ENCODE results near the gene PSME1. TPM values are rescaled to one million over a fixed set of nuclear protein-coding genes. Genes with fewer than 3 reads are reported as not detected.

PSME1 gene
- total and polyA plus RNA-seq, 2 of the 13 experiments (the other 11 are each of a cell fraction or from before 2014, with no cell fraction given), result 159 to 608 TPM

GRCh38 chr14:24160850-24161804 is 25.1 kb downstream of the PSME1 start, which contains the start of gene IRF9 (continued):
- TF ChIP-seq ZBTB25 (CRISPR knock-in tag; IDR thresholded peaks at IDR 0.05) (peak; percentile 99), RARG (CRISPR knock-in tag; IDR thresholded peaks at IDR 0.05; ENCODE audit: low read depth) (no peak), HNRNPLL (IDR thresholded peaks at IDR 0.05; ENCODE audit: low read depth, low read length, poor library complexity, severe bottlenecking) (peak; percentile 38), THRA (CRISPR knock-in tag; IDR thresholded peaks at IDR 0.05; ENCODE audit: borderline replicate concordance) (peak; percentile 99), RAD21 (CRISPR knock-in tag; IDR thresholded peaks at IDR 0.05) (peak; percentile 99), PITX1 (CRISPR knock-in tag; IDR thresholded peaks at IDR 0.05) (peak; percentile 80), ZMYM2 (CRISPR knock-in tag; IDR thresholded peaks at IDR 0.05) (peak; percentile 77; the same call in 1 of the 2 replicates), ZMAT3 (CRISPR knock-in tag; conservative IDR thresholded peaks at IDR 0.05) (peak; percentile 99), ZBTB46 (CRISPR knock-in tag; IDR thresholded peaks at IDR 0.05; ENCODE audit: borderline replicate concordance) (no peak), PRPF4 (IDR thresholded peaks at IDR 0.05; ENCODE audit: low read depth, low read length, poor library complexity, severe bottlenecking) (peak; percentile 24), MTF1 (CRISPR knock-in tag; IDR thresholded peaks at IDR 0.05) (no peak), SCMH1 (CRISPR knock-in tag; IDR thresholded peaks at IDR 0.05; ENCODE audit: borderline replicate concordance) (no peak), SKIL (CRISPR knock-in tag; IDR thresholded peaks at IDR 0.05; ENCODE audit: borderline replicate concordance) (0 out of 2 replicates have a peak, but pooled peaks have one; percentile 82), EEA1 (CRISPR knock-in tag; IDR thresholded peaks at IDR 0.05; ENCODE audit: borderline replicate concordance) (peak; percentile 72; the same call in 1 of the 2 replicates), DZIP1 (CRISPR knock-in tag; IDR thresholded peaks at IDR 0.05) (no peak; the same call in 1 of the 2 replicates), ZNF496 (CRISPR knock-in tag; IDR thresholded peaks at IDR 0.05; ENCODE audit: insufficient replicate concordance) (no peak), ZFYVE20 (CRISPR knock-in tag; IDR thresholded peaks at IDR 0.05; ENCODE audit: borderline replicate concordance, low read depth) (peak; percentile 81; the same call in 1 of the 2 replicates), GABPB1 (CRISPR knock-in tag; IDR thresholded peaks at IDR 0.05) (peak; percentile 88)

All from HepG2 (cell line).